Smooth muscle cell (in vitro differentiated cells): ENCODE measurements around the gene OPTC. TPM values are rescaled to one million over a fixed set of nuclear protein-coding genes. Genes with fewer than 3 reads are reported as not detected.
A peak's percentile ranks its signal among the peaks of the same experiment; 100 is the strongest.

Experiments
- DNase-seq: peaks from one replicate; lab custom pipeline; 2025; ENCODE audit not compliant: unreplicated experiment; lab: John Stamatoyannopoulos, UW
- H2AFZ ChIP-seq: fragments of 200-600 bp; sonication (generic); 2 replicates; pipeline ENCODE4 v1.6.0; 2016; ENCODE audit warnings: antibody characterized with exemption, low read depth, mild to moderate bottlenecking
- H3F3A ChIP-seq: fragments of 200-600 bp; sonication (generic); 2 replicates; pipeline ENCODE4 v1.6.0; 2017; ENCODE audit warnings: antibody characterized with exemption, low read depth
- H3K27ac ChIP-seq: fragments of 200-600 bp; sonication (generic); 2 replicates; pipeline ENCODE4 v1.5.1; 2016; ENCODE audit warnings: low read depth, mild to moderate bottlenecking
- H3K27me3 ChIP-seq: fragments of 200-600 bp; sonication (generic); 2 replicates; pipeline ENCODE4 v1.6.1; 2016; ENCODE audit warnings: low read depth, mild to moderate bottlenecking
- H3K36me3 ChIP-seq: fragments of 200-600 bp; sonication (generic); 2 replicates; pipeline ENCODE4 v1.5.1; 2016; ENCODE audit warnings: low read depth
- H3K4me1 ChIP-seq: fragments of 200-600 bp; sonication (generic); 2 replicates; pipeline ENCODE4 v1.5.1; 2016; ENCODE audit warnings: low read depth
- H3K4me2 ChIP-seq: fragments of 200-600 bp; sonication (generic); 2 replicates; pipeline ENCODE4 v1.6.0; 2016; ENCODE audit warnings: mild to moderate bottlenecking
- H3K4me3 ChIP-seq: fragments of 200-600 bp; sonication (generic); 2 replicates; pipeline ENCODE4 v1.5.1; 2016; ENCODE audit warnings: mild to moderate bottlenecking
- H3K79me2 ChIP-seq: fragments of 200-600 bp; sonication (generic); 2 replicates; pipeline ENCODE4 v1.6.0; 2016; ENCODE audit warnings: low read depth, mild to moderate bottlenecking
- H3K9ac ChIP-seq: fragments of 200-600 bp; sonication (generic); 2 replicates; pipeline ENCODE4 v1.6.0; 2016; ENCODE audit warnings: low read depth
- H3K9me3 ChIP-seq: fragments of 200-600 bp; sonication (generic); replicated peaks from 2 replicates; pipeline ENCODE4 v1.5.1; 2016; ENCODE audit warnings: low read depth
- H4K20me1 ChIP-seq: fragments of 200-600 bp; sonication (generic); 2 replicates; pipeline ENCODE4 v1.6.0; 2016; ENCODE audit warnings: low read depth
- CTCF ChIP-seq: fragments of 200-600 bp; sonication (generic); IDR thresholded peaks from 2 replicates; pipeline ENCODE4 v1.5.1; 2017; ENCODE audit warnings: borderline replicate concordance, mild to moderate bottlenecking, antibody characterized with exemption; ENCODE audit not compliant: insufficient read depth, poor library complexity, severe bottlenecking
- WGBS: methylation state at CpG from one replicate; pipeline ENCODE4 v1.1.7; 2016; ENCODE audit warnings: low lambda C conversion rate; 5-methylcytosine and 5-hydroxymethylcytosine counted together
- polyA plus RNA-seq: library from polyadenylated mRNA; unstranded; fragments of >200 nt; fragmentation: Nextera tagmentation; extraction: Ambion mirVana; gene quantifications from 2 replicates; pipeline ENCODE4 v1.2.1, GENCODE V29; 2016
- total RNA-seq: library from RNA; depleted of rRNA; stranded (reverse); fragments of >200 nt; gene quantifications from 2 replicates; pipeline ENCODE4 v1.2.3, GENCODE V29; 2014

OPTC gene
- total and polyA plus RNA-seq, 2 experiments from 2014 or later, result 0.46 TPM; not detected in 1

GRCh38 chr1:203480084-203480483, 13.9 kb upstream of the OPTC start:
- H3K27ac ChIP-seq, result peak overlapping the region; percentile 34
- 80% methylated on average over 2 of the region's 2 CpGs for WGBS

GRCh38 chr1:203480525-203481084, 13.3 kb upstream of the OPTC start:
- H3K4me2 ChIP-seq, result peak overlapping the region; percentile 51
- H3K36me3 ChIP-seq, result no peaks in the 10 kb centered on the region
- no peaks in the 10 kb centered on the region for H3K9me3 ChIP-seq

More at GRCh38 chr1:203480084-203480483, 13.9 kb upstream of the OPTC start:
- peak overlapping the region; percentile 61 for H2AFZ ChIP-seq
- H3K27me3 ChIP-seq, result no peaks in the 10 kb centered on the region
- H4K20me1 ChIP-seq, result no peaks in the 10 kb centered on the region
- no peak overlapping the region for H3K4me3 ChIP-seq
- no peak for DNase-seq
- no peak overlapping the region for H3K9ac ChIP-seq
- peaks cover 21% of the 10 kb centered on the region for H3F3A ChIP-seq
- H3K4me1 ChIP-seq, result peaks cover 21% of the 10 kb centered on the region
- no peak for TF ChIP-seq CTCF
- H3K79me2 ChIP-seq, result no peaks in the 10 kb centered on the region
- H3K4me2 ChIP-seq, result peak overlapping the region; percentile 51
- no peaks in the 10 kb centered on the region for H3K9me3 ChIP-seq
- no peaks in the 10 kb centered on the region for H3K36me3 ChIP-seq

GRCh38 chr1:203481196-203481595, 12.8 kb upstream of the OPTC start:
- Histone ChIP-seq H3K4me2 (peak overlapping the region; percentile 51), H2AFZ (no peak overlapping the region), H3K36me3 (no peaks in the 10 kb centered on the region), H4K20me1 (no peaks in the 10 kb centered on the region), H3K27ac (peak overlapping the region; percentile 34), H3K4me1 (peaks cover 10% of the 10 kb centered on the region), H3K9me3 (no peaks in the 10 kb centered on the region), H3K9ac (no peak overlapping the region), H3F3A (peaks cover 18% of the 10 kb centered on the region), H3K79me2 (no peaks in the 10 kb centered on the region), H3K4me3 (no peak overlapping the region), H3K27me3 (no peaks in the 10 kb centered on the region)
- no peak for TF ChIP-seq CTCF
- no peak for DNase-seq
- WGBS, result 90% methylated on average over 1 of the region's 1 CpG

More at GRCh38 chr1:203480525-203481084, 13.3 kb upstream of the OPTC start:
- 25% methylated on average over 6 of the region's 6 CpGs for WGBS
- H3K4me3 ChIP-seq, result no peak overlapping the region
- H3K9ac ChIP-seq, result no peak overlapping the region
- H3K27ac ChIP-seq, result peak overlapping the region; percentile 34
- peaks cover 18% of the 10 kb centered on the region for H3F3A ChIP-seq
- no peak for TF ChIP-seq CTCF
- no peak for DNase-seq
- H4K20me1 ChIP-seq, result no peaks in the 10 kb centered on the region
- H3K27me3 ChIP-seq, result no peaks in the 10 kb centered on the region
- no peaks in the 10 kb centered on the region for H3K79me2 ChIP-seq
- H2AFZ ChIP-seq, result peak overlapping the region; percentile 61
- peaks cover 16% of the 10 kb centered on the region for H3K4me1 ChIP-seq
